NCI-H2171 (cell line): Measurements from ENCODE around the gene ARHGAP33.
"Not testable (repeated sequence)": the region's sequence is repeated elsewhere in the genome, so short reads cannot be mapped to it uniquely, and the experiment has no call there.

Source experiments
- DNase-seq: peaks from one replicate; lab custom pipeline; 2025; lab: John Stamatoyannopoulos, UW

Gene ARHGAP33

GRCh38 chr19:35755131-35755549 lies 20.2 kb upstream of the ARHGAP33 start:
- no peak for DNase-seq

GRCh38 chr19:35755550-35756376 lies 19.6 kb upstream of the ARHGAP33 start:
- peak; percentile 8 for DNase-seq

- DNase-seq, result no peak
Measured at GRCh38 chr19:35756377-35757230, 18.8 kb upstream of the ARHGAP33 start, which contains the start of gene HSPB6. HSPB6 (minus strand) TSS chr19:35757029; CDS start chr19:35757008, 21 bp downstream.

GRCh38 chr19:35757231-35757748 lies 18.1 kb upstream of the ARHGAP33 start:
- no peak for DNase-seq

DNA sequence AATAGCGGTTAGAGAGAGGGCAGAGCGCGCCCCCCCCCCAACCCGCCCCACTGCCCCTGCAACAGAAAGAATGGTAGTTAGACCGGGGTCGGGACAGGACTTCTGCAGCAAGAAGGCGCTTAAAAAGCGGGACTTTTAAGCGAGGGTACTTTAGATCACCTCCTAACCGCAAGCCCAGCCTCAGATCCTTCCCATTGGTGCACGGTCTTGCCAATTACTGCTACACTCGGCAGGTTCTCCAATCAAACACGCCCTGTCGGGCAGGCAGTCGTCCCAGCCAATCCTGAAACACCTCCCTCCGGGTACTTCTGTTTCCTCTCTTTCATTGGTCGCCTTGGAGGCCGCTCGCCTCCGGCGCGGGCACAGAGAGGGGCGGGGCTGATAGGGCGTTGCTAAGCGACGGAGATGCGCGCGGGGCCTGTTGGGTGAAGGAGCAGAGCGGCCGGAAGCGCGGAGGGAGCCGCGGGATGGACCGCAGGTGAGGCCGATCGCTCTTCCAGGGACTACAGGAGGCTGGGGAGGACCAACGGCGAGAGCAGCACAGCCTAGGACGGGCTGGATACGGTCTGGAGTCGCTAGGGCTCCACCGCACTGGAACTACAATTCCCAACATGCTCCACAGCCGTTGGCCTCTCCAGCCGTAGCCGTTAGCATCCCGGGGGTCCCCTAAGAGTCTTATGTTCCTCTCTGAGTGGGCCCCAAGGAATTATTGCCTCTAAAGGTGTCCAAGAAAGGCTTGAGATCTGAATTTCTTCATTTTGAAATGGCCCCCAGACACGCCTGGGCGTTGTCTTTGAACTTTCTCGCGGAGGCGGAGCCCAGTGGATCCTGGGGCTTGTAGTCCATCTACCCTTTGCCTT lies 17.4 kb upstream of the ARHGAP33 start, which contains the start of gene PROSER3:
Gene PROSER3 (plus strand): TSS at position 428 of the 860 bp plus-strand sequence. CDS start 40 bp downstream, at position 468.
- peak; percentile 98 for DNase-seq

- DNase-seq, result no peak
Measured at GRCh38 chr19:35759697-35760096, 15.7 kb upstream of the ARHGAP33 start.

GRCh38 chr19:35760711-35761349 lies 14.5 kb upstream of the ARHGAP33 start:
- DNase-seq, result no peak

DNA sequence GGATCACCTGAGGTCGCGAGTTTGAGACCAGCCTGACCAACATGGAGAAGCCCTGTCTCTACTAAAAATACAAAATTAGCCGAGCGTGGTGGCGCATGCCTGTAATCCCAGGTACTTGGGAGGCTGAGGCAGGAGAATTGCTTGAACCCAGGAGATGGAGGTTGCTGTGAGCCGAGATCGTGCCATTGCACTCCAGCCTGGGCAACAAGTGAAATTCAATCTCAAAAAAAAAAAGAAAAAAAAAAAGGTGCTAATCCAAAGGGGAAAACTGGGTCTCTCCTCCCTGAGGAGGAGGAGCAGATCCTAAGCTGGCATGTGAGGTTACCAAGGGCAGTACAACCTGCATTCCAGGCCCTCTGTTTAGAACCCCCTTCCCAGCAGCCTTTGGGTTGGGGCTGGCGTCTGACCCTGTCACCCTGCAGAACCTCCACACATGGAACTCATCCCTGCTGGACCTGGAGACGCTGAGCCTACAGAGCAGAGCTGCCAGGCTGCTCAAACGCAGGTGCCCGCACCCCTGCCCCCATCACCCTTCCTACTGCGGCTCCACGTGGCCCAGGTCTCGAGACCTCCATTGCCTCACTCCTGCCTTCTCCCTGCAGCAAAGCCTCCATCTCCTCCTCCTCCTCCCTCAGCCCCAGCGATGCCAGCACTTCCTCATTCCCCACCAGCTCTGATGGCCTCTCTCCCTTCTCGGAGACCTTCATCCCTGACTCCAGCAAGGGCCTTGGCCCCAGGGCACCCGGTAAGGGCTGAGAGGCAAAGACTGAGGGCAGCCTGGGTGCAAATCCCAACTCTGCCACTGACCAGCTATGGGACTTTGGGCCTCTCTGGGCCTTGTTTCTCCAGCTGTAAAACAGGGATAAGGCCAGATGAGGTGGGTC lies 10.7 kb upstream of the ARHGAP33 start:
- DNase-seq, result no peak

- DNase-seq, result no peak
Measured at GRCh38 chr19:35766571-35767104, 8.7 kb upstream of the ARHGAP33 start.

- no peak for DNase-seq
Measured at GRCh38 chr19:35767288-35768081, 7.9 kb upstream of the ARHGAP33 start.

GRCh38 chr19:35768082-35768421 lies 7.3 kb upstream of the ARHGAP33 start:
- no peak for DNase-seq

DNA sequence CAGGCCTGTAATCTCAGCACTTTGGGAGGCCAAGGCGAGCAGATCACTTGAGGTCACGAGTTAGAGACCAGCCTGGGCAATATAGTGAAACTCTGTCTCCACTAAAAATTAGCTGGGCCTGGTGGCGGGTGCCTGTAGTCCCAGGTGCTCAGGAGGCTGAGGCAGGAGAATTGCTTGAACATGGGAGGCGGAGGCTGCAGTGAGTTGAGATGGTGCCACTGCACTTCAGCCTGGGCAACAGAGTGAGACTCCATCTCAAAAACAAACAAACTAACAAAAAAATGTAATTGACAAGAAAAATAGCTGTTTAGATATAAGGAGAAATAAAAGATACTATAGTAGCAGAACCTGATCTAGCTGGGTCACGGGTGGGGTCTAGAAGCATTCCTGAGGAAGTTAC lies 3.0 kb upstream of the ARHGAP33 start:
- DNase-seq, result not testable (repeated sequence)

DNA sequence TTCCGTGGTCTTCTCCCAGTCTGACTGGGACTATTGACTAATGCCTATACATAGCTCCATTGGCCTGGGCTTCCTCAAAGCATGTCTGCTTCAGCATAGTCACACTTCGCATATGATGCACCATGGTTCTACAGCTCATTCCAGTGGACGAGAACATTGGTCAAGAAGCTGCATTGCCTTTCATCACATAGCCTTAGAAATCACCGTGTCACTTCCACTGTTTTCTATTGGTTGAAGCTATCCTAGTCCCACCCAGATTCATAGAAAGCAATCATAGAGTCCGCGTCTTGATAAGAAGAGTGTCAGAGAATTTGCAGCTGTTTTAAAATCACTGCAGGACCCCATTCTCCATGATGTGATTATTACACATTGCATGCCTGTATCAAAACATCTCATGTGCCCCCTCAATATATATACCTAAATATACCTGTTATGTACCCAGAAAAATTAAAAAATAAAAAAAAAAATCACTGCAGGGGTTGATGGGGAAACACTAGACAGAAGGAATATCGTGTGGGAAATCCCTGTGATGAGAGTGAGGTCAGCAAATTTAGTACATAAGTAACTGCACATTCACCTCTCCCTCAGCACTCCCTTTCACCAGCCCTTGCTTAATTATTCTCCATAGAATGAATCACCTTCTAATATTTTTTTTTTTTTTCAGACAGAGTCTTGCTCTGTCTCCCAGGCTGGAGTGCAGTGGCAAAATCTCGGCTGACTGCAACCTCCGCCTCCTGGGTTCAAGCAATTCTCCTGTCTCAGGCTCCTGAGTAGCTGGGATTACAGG lies 2.2 kb upstream of the ARHGAP33 start:
- DNase-seq, result no peak

DNA sequence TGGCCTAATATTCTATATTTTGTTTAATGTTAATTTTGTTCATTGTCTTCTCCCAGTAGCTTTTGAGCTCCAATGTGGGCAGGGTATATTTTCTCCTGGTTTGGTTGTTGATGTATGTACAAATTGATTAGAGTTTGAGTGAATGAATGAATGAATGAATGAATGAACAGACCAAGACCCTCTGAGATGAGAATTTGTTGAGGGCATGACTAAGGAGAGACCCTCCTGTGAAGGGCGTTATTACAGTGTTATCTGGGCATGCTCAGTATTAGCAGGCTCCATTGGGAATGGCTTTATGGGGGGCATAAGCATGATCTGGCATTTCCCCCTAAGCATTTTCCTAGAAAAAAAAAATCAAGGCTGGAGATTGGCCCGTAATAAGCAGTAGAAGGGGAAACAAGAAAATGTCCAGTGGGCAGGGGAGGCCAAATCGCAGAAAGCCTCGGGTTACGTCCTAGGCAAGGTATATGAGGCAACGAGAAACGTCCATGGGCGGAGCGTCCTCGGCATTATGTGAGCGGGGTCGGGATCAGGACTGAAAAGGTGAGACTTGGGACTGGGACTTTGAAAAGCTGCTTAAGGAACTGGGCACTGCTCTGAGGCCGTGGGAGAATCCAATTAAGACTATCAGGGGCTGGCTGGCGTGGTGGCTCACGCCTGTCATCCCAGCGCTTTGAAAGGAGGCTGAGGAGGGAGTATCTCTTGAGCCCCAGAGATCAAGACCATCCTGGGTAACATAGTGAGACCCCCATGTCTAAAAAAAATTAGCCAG lies 904 bp upstream of the ARHGAP33 start:
- DNase-seq, result no peak

DNA sequence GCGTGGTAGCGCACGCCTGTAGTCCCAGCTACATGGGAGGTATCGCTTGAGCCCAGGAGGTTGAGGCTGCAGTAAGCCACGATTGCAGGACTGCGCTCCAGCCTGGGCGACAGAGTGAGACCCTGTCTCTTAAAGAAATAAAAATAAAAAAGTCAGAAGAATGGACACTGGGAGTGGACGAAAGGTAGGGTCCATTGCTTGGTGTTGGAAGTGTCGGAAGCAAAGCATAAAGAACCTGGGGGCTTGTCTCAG lies 392 bp upstream of the ARHGAP33 start:
- no peak for DNase-seq

- DNase-seq, result no peak
Measured at GRCh38 chr19:35776102-35776788, 881 bp downstream of the ARHGAP33 start.
